Measurements from ENCODE around the gene KCNMB2.

Gene KCNMB2

GRCh38 chr3:178762385-178762784, 226.1 kb downstream of the KCNMB2 start:
- no peak for DNase-seq

- DNase-seq: no peak
Measured at GRCh38 chr3:178765472-178765871, 229.2 kb downstream of the KCNMB2 start.

DNA sequence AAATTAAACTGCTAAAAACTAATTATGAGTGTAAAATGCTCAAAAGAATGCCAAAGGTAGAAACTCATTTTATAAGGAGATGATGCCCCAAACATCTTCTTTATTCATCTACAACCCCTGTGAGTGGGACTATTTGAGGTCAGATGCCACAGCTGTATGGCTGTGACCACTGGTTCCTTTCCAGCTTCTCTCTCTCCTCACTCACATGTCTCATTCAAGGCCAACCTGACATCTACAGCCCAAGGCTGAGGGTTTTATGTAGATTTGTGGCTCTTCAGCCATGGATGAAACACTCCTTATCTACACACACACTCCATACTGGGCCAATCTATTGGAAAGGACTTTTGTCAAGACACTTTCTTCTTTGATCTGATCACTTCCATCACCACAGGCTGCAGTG, 231.3 kb downstream of the KCNMB2 start:
- DNase-seq: no peak

DNA sequence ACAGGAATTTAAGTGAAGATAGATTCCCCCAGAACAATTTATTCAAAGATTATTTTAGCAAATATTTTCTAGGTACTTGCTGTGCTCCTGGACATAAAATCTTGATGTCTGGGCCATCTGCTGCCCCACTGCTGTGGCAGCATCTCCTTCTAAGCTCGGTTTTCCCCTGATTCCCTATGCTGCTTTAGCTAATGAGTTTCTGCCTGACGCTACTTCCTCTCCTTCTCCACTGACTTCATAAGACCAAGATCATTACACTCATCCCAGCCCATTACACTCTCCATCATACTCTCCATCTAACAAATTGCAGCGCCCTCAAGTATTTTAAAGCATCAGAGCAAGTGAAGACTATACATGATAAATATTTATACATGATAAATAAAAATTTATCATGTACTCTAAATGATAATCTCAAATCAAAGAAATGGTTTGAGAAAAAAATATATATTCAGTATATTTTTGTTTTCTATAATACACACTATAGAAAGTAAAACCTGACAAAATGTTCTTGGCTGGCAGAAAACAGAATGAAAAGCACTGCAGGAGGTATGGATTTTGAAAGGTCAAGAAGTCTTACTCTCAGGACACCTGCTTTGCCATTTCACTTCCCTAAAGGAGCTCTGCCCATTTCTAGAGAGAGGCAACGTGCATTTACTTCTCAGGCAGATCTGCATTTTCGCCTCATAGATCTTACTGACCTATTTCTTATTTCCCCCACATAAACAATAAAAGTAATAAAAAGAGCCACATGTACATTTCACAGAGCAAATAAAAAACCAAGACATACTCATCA, 232.0 kb downstream of the KCNMB2 start:
- DNase-seq: no peak

DNA sequence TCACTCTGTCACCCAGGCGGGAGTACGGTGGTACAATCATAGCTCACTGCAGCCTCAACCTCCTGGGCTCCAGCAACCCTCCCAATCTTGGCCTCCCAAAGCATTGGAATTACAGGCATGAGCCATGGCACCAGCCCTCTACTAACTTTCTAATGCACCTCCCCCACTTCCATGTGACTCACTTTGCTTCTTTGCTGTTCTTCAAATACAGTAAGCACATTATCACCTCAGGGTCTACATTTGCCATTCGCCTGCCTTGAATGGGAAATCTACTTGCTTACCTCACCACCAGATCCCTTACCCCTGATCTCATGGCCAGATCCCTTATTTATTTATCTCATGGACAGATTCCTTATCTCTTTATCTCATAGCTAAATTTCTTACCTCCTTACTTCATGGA, 235.3 kb downstream of the KCNMB2 start:
- no peak for DNase-seq

- DNase-seq: no peak
Measured at GRCh38 chr3:178772746-178773145, 236.5 kb downstream of the KCNMB2 start.

GRCh38 chr3:178773358-178773757, 237.1 kb downstream of the KCNMB2 start:
- DNase-seq: no peak

- peak; percentile 11 for DNase-seq
Measured at GRCh38 chr3:178777718-178778411, 241.6 kb downstream of the KCNMB2 start.

DNA sequence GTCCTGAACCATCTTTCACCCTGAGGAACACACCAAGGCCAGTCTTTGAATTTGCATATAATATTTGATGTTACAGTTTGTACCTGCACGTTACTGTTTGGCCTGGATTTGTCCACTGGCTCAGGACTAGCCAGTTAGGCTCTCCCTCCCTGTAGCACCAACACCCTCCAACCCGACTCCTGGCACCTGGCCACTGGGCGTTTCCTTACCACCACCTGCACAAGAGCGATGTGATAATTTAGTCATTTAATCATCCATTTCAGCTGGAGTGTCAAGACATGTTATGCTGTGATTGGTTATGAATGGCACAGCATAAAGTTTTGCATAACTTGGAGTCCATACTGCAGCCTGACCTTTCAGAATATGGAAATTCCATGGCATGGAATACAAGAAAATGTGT, 242.4 kb downstream of the KCNMB2 start:
- DNase-seq: no peak

GRCh38 chr3:178785961-178786360, 249.7 kb downstream of the KCNMB2 start:
- DNase-seq: no peak

- DNase-seq: no peak
Measured at GRCh38 chr3:178787960-178788359, 251.7 kb downstream of the KCNMB2 start.

GRCh38 chr3:178794711-178795110, 258.5 kb downstream of the KCNMB2 start:
- no peak for DNase-seq

DNA sequence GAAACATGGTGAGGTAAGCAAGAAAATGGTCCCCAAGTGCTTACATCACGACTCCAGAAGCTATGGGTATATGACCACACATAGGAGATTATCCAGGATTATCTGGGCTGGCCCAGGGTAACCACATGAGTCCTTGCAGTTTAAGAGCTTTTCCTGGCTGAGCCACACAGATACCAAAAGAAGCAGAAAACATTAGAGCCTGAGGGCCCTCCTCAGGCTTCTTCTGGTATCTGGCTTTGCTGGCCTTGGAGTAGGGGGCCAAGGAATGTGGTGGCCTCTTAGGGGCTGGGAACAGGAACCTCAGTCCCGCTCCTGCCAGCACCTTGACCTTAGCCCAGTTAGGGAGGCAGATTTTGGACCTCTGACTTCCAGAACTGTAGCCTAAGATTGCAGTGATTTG, 259.1 kb downstream of the KCNMB2 start:
- no peak for DNase-seq

GRCh38 chr3:178802259-178802658, 266.0 kb downstream of the KCNMB2 start:
- DNase-seq: no peak

GRCh38 chr3:178802993-178803693, 266.9 kb downstream of the KCNMB2 start:
- DNase-seq: peak; percentile 61

GRCh38 chr3:178804606-178805005, 268.4 kb downstream of the KCNMB2 start:
- no peak for DNase-seq

GRCh38 chr3:178805741-178806140, 269.5 kb downstream of the KCNMB2 start:
- no peak for DNase-seq

DNA sequence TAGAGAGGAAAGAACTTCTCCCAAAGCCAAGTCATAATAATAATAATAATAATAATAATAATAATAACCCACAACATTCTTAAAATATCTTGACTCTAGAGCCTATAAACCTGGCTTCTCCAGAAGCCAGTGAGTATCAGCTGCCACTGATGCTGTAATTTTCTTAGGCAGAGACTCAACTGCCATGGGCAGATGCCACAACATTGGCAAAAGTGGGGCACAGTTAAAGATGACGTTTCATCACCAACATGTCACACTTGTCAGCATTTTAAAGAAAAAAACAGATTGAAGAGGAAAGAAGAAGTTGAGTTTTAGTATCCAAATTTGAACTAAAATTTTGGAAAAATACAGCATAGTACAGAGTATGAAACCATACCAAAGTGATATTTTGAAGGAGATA, 270.4 kb downstream of the KCNMB2 start:
- no peak for DNase-seq

GRCh38 chr3:178807694-178808093, 271.5 kb downstream of the KCNMB2 start:
- no peak for DNase-seq

- DNase-seq: no peak
Measured at GRCh38 chr3:178808748-178809147, 272.5 kb downstream of the KCNMB2 start.

DNA sequence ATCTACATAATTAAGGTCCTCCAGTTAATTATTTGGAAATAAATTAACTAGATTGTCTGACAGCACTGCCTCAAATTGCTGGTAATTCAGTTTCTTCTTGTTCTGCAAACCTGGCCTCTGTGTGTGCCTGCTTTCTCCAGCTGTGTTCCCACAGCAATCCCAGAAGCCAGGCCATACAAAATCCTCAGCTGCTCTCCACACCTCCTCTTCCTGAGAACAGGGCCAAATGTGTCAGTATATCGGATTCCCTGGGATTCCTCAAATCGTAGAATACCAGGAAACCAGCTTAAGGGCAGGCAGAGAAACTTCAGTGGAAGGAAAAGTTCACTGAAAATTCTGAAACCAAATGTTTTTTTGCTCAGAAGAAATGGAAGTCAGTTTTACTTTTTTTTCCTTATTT, 273.9 kb downstream of the KCNMB2 start:
- no peak for DNase-seq

DNA sequence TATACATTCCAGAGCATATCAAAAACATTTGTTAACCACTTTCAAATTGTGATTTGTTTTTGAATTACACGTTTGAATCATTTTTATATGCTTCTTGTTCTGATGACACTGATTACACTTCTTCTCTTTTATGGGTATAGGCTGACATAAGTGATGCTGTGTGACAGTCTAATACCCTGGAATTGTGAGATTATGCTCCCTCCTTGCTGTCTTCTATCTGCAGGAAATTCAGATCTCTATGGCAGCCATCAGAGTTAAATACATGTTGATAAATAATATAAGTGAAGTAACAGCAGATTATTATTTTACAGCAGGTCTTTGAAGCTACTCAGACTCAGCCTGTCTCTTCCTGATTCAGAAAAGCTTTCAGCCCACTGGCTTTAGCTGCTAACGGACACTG, 286.5 kb downstream of the KCNMB2 start:
- DNase-seq: no peak

GRCh38 chr3:178823150-178823549, 286.9 kb downstream of the KCNMB2 start:
- DNase-seq: no peak
